Progenitor cell of endocrine pancreas (in vitro differentiated cells): Measurements from ENCODE around the gene NKAIN2. TPM values are rescaled to one million over a fixed set of nuclear protein-coding genes. Genes with fewer than 3 reads are reported as not detected.

Experiments used
- DNase-seq: peaks from one replicate; pipeline ENCODE4 v3.0.0; 2021; ENCODE audit warnings: low spot score; ENCODE audit not compliant: unreplicated experiment
- H3K27ac Mint-ChIP-seq: 2 replicates; pipeline ENCODE4 v1.8.0; 2021; ENCODE audit warnings: mild to moderate bottlenecking, moderate library complexity, mixed read lengths
- H3K27me3 Mint-ChIP-seq: 2 replicates; pipeline ENCODE4 v1.8.0; 2021; ENCODE audit warnings: mixed read lengths
- H3K36me3 Mint-ChIP-seq: 2 replicates; pipeline ENCODE4 v1.8.0; 2022; ENCODE audit warnings: mixed read lengths; ENCODE audit not compliant: insufficient read depth
- H3K4me1 Mint-ChIP-seq: 2 replicates; pipeline ENCODE4 v1.8.0; 2021; ENCODE audit warnings: low read depth, mixed read lengths
- H3K4me3 Mint-ChIP-seq: 2 replicates; pipeline ENCODE4 v1.8.0; 2021; ENCODE audit warnings: low read depth, mild to moderate bottlenecking, moderate library complexity, mixed read lengths
- H3K9me3 Mint-ChIP-seq: 2 replicates; pipeline ENCODE4 v1.8.0; 2021; ENCODE audit warnings: low read depth, mixed read lengths
- CTCF ChIP-seq: fragments of 200-600 bp; sonication (generic); IDR thresholded peaks from one replicate; pipeline ENCODE4 v1.5.0; 2021; ENCODE audit warnings: antibody characterized with exemption, mild to moderate bottlenecking; ENCODE audit not compliant: unreplicated experiment
- long read RNA-seq: library from polyadenylated mRNA; unstranded; transcript quantifications from one replicate; pipeline ENCODE4 v2.0.0, GENCODE V29; 2020
- total RNA-seq: library from RNA; stranded (reverse); gene quantifications from 2 replicates; pipeline ENCODE4 v1.2.1, GENCODE V29; 2021

Gene NKAIN2
- total RNA-seq: 2.5 and 3.1 TPM in 2 replicates
- long read RNA-seq, partial matches to known transcripts: 0 of 5 reads
- long read RNA-seq, other reads (novel, unspliced or antisense): 5 of 5 reads

- Mint-ChIP-seq H3K9me3 (no peaks in the 10 kb centered on the region), H3K4me1 (peaks cover 5% of the 10 kb centered on the region), H3K36me3 (no peaks in the 10 kb centered on the region), H3K4me3 (peak within 1 kb of the TSS; percentile 88), H3K27ac (peak within 1 kb of the TSS; percentile 91), H3K27me3 (peaks cover 53% of the 10 kb centered on the region)
- no peak for DNase-seq
- no peak for TF ChIP-seq CTCF
These were observed at the start of gene NKAIN2 for GRCh38 chr6:123803504-123804013. NKAIN2 (plus strand) TSS chr6:123803865.

DNA sequence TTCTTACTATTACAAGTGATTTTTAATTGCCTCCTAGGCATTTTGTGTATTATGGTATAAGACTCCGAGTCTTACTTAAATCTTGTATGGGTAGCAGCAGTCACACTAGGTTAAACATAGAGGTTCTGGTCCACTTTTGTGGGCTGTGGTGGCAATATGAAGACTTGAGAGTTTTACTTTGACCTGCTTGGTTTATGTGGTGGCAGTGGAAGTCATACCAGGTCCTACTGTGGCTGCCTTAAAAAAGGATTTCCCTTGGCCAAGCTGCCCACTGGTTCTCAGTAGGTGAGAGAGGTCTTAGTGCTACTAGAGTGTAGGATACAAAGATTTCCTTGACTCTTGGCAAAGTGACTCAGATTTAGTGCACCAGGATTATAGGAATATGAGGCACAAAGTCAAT lies 44.2 kb upstream of the NKAIN2 start:
- no peak for DNase-seq
- Mint-ChIP-seq H3K4me3 (no peak overlapping the region), H3K27me3 (no peaks in the 10 kb centered on the region), H3K9me3 (peaks cover 6% of the 10 kb centered on the region), H3K4me1 (no peaks in the 10 kb centered on the region), H3K36me3 (no peaks in the 10 kb centered on the region), H3K27ac (no peak overlapping the region)
- TF ChIP-seq CTCF: no peak

GRCh38 chr6:123763904-123764303 lies 39.8 kb upstream of the NKAIN2 start:
- Mint-ChIP-seq H3K9me3 (no peaks in the 10 kb centered on the region), H3K27me3 (no peaks in the 10 kb centered on the region), H3K27ac (no peak overlapping the region), H3K4me1 (no peaks in the 10 kb centered on the region), H3K4me3 (no peak overlapping the region), H3K36me3 (no peaks in the 10 kb centered on the region)
- no peak for TF ChIP-seq CTCF
- DNase-seq: no peak

DNA sequence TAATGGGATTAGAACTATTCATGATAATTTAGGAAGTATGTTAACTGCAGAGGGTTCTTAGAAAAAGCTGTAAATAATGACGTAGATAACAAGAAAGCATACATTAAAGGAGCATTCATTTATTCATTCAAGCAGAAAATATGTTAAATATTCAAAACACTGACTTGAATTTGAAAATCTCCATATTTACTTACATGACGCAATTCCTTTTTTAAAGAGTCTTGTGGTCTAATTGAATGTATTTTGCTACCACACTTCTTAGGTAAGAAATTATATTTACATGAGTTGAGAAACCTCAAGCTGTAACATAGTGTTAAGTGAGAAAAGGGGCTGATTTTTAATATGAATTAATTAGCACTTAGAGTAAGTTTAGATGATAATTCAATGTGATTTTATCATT lies 38.9 kb upstream of the NKAIN2 start:
- Mint-ChIP-seq H3K9me3 (no peaks in the 10 kb centered on the region), H3K4me3 (no peak overlapping the region), H3K36me3 (no peaks in the 10 kb centered on the region), H3K27ac (no peak overlapping the region), H3K4me1 (no peaks in the 10 kb centered on the region), H3K27me3 (no peaks in the 10 kb centered on the region)
- TF ChIP-seq CTCF: no peak
- DNase-seq: no peak

DNA sequence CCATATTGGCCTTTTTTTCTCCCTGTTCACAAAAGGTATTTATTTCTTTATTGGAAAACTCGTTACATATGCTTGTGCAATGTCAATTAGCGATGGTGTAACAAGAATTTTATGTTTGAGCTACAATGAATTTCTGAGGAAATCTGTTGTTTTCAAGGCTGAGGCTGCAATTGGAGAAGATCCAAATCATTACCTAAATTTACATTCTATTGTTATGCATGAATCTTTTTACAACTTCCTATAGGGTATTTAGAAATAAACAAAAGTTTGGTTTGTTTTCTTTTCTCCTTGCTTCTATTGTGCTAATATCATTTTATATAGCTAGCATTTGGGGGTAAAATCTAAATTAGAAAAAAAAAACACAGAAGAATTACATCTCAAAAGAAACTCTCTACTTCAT lies 34.7 kb upstream of the NKAIN2 start:
- no peaks in the 10 kb centered on the region for H3K4me1 Mint-ChIP-seq
- TF ChIP-seq CTCF: no peak
- no peaks in the 10 kb centered on the region for H3K36me3 Mint-ChIP-seq
- no peaks in the 10 kb centered on the region for H3K9me3 Mint-ChIP-seq
- no peak for DNase-seq
- H3K27ac Mint-ChIP-seq: no peak overlapping the region
- H3K4me3 Mint-ChIP-seq: no peak overlapping the region
- H3K27me3 Mint-ChIP-seq: no peaks in the 10 kb centered on the region
